ENCODE measurements around the gene LTB4R.

- TF ChIP-seq POLR2A (IDR thresholded peaks at IDR 0.05) = no peak
- TF ChIP-seq, protein P1, sequence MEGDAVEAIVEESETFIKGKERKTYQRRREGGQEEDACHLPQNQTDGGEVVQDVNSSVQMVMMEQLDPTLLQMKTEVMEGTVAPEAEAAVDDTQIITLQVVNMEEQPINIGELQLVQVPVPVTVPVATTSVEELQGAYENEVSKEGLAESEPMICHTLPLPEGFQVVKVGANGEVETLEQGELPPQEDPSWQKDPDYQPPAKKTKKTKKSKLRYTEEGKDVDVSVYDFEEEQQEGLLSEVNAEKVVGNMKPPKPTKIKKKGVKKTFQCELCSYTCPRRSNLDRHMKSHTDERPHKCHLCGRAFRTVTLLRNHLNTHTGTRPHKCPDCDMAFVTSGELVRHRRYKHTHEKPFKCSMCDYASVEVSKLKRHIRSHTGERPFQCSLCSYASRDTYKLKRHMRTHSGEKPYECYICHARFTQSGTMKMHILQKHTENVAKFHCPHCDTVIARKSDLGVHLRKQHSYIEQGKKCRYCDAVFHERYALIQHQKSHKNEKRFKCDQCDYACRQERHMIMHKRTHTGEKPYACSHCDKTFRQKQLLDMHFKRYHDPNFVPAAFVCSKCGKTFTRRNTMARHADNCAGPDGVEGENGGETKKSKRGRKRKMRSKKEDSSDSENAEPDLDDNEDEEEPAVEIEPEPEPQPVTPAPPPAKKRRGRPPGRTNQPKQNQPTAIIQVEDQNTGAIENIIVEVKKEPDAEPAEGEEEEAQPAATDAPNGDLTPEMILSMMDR (IDR thresholded peaks at IDR 0.05 in 4 of 5, conservative IDR thresholded peaks at IDR 0.05 in 1 of 5) = no peak
Measured at GRCh38 chr14:24297190-24297964, 13.9 kb upstream of the LTB4R start.

Data from gastrocnemius medialis (tissue), 4 donors.